Keratinocyte (primary cell): ENCODE measurements around the gene RSKR.

Source experiments
- EZH2 ChIP-seq: IDR thresholded peaks from one replicate; pipeline ENCODE4 v1.6.1; 2012; ENCODE audit warnings: inconsistent platforms, mild to moderate bottlenecking, low read length, moderate library complexity
- TF ChIP-seq, protein P1 (sequence below), 3 experiments: IDR thresholded peaks in 1 of 3; conservative IDR thresholded peaks in 1 of 3; optimal IDR thresholded peaks in 1 of 3; 2 replicates in 2 of 3; 3 replicates in 1 of 3; pipeline versions ENCODE3 to v1.5.1; 2011; ENCODE audit warnings: low read length in 3 of 3, mild to moderate bottlenecking in 3 of 3, moderate library complexity in 2 of 3, control low read depth in 1 of 3, inconsistent platforms in 1 of 3; ENCODE audit not compliant: insufficient read depth in 2 of 3; ENCODE audit errors: extremely low read depth in 1 of 3

DNA sequence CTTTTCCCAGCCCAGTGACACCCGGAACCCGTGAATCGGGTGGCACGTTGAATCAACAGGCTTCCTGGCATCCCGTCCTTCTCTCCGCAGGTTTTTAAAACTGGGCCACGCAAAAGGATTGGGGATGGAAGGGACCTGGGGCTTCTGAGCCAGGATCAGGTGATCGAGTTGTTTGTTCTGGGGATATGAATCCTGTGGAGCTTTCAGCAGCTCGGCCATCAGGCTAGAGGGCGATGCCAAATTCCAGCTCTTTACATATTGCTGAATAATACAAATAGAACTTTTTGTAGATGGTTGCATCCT, 48.5 kb upstream of the RSKR start:
- TF ChIP-seq, protein P1, sequence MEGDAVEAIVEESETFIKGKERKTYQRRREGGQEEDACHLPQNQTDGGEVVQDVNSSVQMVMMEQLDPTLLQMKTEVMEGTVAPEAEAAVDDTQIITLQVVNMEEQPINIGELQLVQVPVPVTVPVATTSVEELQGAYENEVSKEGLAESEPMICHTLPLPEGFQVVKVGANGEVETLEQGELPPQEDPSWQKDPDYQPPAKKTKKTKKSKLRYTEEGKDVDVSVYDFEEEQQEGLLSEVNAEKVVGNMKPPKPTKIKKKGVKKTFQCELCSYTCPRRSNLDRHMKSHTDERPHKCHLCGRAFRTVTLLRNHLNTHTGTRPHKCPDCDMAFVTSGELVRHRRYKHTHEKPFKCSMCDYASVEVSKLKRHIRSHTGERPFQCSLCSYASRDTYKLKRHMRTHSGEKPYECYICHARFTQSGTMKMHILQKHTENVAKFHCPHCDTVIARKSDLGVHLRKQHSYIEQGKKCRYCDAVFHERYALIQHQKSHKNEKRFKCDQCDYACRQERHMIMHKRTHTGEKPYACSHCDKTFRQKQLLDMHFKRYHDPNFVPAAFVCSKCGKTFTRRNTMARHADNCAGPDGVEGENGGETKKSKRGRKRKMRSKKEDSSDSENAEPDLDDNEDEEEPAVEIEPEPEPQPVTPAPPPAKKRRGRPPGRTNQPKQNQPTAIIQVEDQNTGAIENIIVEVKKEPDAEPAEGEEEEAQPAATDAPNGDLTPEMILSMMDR (optimal IDR thresholded peaks at IDR 0.05 in 1 of 3, IDR thresholded peaks at IDR 0.05 in 1 of 3, conservative IDR thresholded peaks at IDR 0.05 in 1 of 3; ENCODE audit: extremely low read depth in 1 of 3, insufficient read depth in 2 of 3, low read length in 3 of 3), result no peak
- TF ChIP-seq EZH2, result no peak
